Activated T-helper 17 cell treated with anti-CD3 and anti-CD28 coated beads, Interleukin-2, amount 50 U/mL, for 72 hours (primary cell): ENCODE data around the gene ARPC1B. TPM values are rescaled to one million over a fixed set of nuclear protein-coding genes. Genes with fewer than 3 reads are reported as not detected.

Experiments
- ATAC-seq: fragments of 150-1000 bp; cut with Tn5 transposase; replicated peaks from 2 replicates; pipeline ENCODE4 v1.10.0; 2021; ENCODE audit warnings: mild to moderate bottlenecking, moderate library complexity
- H3K27ac Mint-ChIP-seq: one replicate; pipeline ENCODE4 v1.8.0; 2022; ENCODE audit warnings: mixed read lengths
- H3K27me3 Mint-ChIP-seq: one replicate; pipeline ENCODE4 v1.8.0; 2022; ENCODE audit warnings: mixed read lengths
- H3K36me3 Mint-ChIP-seq: one replicate; pipeline ENCODE4 v1.8.0; 2022; ENCODE audit warnings: low read depth, mild to moderate bottlenecking, mixed read lengths
- H3K4me1 Mint-ChIP-seq: one replicate; pipeline ENCODE4 v1.8.0; 2022; ENCODE audit warnings: mixed read lengths
- H3K4me3 Mint-ChIP-seq: one replicate; pipeline ENCODE4 v1.8.0; 2022; ENCODE audit warnings: mild to moderate bottlenecking, mixed read lengths
- H3K9me3 Mint-ChIP-seq: one replicate; pipeline ENCODE4 v1.8.0; 2022; ENCODE audit warnings: mixed read lengths
- total RNA-seq, 2 donors: library from RNA; stranded (reverse); gene quantifications; one replicate each; pipeline ENCODE4 v1.2.3, GENCODE V29; 2022

Gene ARPC1B
- total RNA-seq, 2 donors from 2014 or later = 223 to 410 TPM

- H3K9me3 Mint-ChIP-seq = no peaks in the 10 kb centered on the region
- H3K4me3 Mint-ChIP-seq = peak overlapping the region; percentile 57
- no peak for ATAC-seq
- peaks cover 100% of the 10 kb centered on the region for H3K36me3 Mint-ChIP-seq
- no peak overlapping the region for H3K27ac Mint-ChIP-seq
- no peaks in the 10 kb centered on the region for H3K27me3 Mint-ChIP-seq
- no peaks in the 10 kb centered on the region for H3K4me1 Mint-ChIP-seq
These were observed 16.5 kb downstream of the ARPC1B start for GRCh38 chr7:99390941-99391602.

- H3K27me3 Mint-ChIP-seq = no peaks in the 10 kb centered on the region
- ATAC-seq = no peak
- peak overlapping the region; percentile 48 for H3K27ac Mint-ChIP-seq
- no peaks in the 10 kb centered on the region for H3K4me1 Mint-ChIP-seq
- H3K9me3 Mint-ChIP-seq = no peaks in the 10 kb centered on the region
- peak overlapping the region; percentile 57 for H3K4me3 Mint-ChIP-seq
- peaks cover 100% of the 10 kb centered on the region for H3K36me3 Mint-ChIP-seq
These were observed 17.5 kb downstream of the ARPC1B start for GRCh38 chr7:99392046-99392445.

GRCh38 chr7:99392659-99393354 lies 18.3 kb downstream of the ARPC1B start:
- Mint-ChIP-seq H3K4me3 (peak overlapping the region; percentile 57), H3K9me3 (no peaks in the 10 kb centered on the region), H3K27ac (peak overlapping the region; percentile 65), H3K27me3 (no peaks in the 10 kb centered on the region), H3K4me1 (peaks cover 2% of the 10 kb centered on the region), H3K36me3 (peaks cover 100% of the 10 kb centered on the region)
- ATAC-seq = peak; percentile 86

GRCh38 chr7:99393355-99394187 lies 19.0 kb downstream of the ARPC1B start:
- H3K9me3 Mint-ChIP-seq = no peaks in the 10 kb centered on the region
- H3K4me3 Mint-ChIP-seq = peak overlapping the region; percentile 57
- H3K4me1 Mint-ChIP-seq = peaks cover 9% of the 10 kb centered on the region
- peaks cover 100% of the 10 kb centered on the region for H3K36me3 Mint-ChIP-seq
- H3K27me3 Mint-ChIP-seq = no peaks in the 10 kb centered on the region
- no peak for ATAC-seq
- peak overlapping the region; percentile 65 for H3K27ac Mint-ChIP-seq

GRCh38 chr7:99394188-99394502 lies 19.6 kb downstream of the ARPC1B start:
- no peak for ATAC-seq
- no peaks in the 10 kb centered on the region for H3K9me3 Mint-ChIP-seq
- peaks cover 13% of the 10 kb centered on the region for H3K4me1 Mint-ChIP-seq
- peak overlapping the region; percentile 65 for H3K27ac Mint-ChIP-seq
- H3K4me3 Mint-ChIP-seq = peak overlapping the region; percentile 57
- H3K27me3 Mint-ChIP-seq = no peaks in the 10 kb centered on the region
- H3K36me3 Mint-ChIP-seq = peaks cover 100% of the 10 kb centered on the region

- no peak overlapping the region for H3K4me3 Mint-ChIP-seq
- H3K27me3 Mint-ChIP-seq = no peaks in the 10 kb centered on the region
- H3K4me1 Mint-ChIP-seq = peaks cover 14% of the 10 kb centered on the region
- ATAC-seq = no peak
- H3K9me3 Mint-ChIP-seq = no peaks in the 10 kb centered on the region
- H3K36me3 Mint-ChIP-seq = peaks cover 100% of the 10 kb centered on the region
- no peak overlapping the region for H3K27ac Mint-ChIP-seq
These were observed 21.2 kb downstream of the ARPC1B start for GRCh38 chr7:99395616-99396327.

GRCh38 chr7:99396418-99397296 lies 22.1 kb downstream of the ARPC1B start:
- Mint-ChIP-seq H3K27ac (peak overlapping the region; percentile 95), H3K9me3 (no peaks in the 10 kb centered on the region), H3K36me3 (peaks cover 100% of the 10 kb centered on the region), H3K4me3 (no peak overlapping the region), H3K4me1 (peaks cover 18% of the 10 kb centered on the region), H3K27me3 (no peaks in the 10 kb centered on the region)
- no peak for ATAC-seq

- H3K9me3 Mint-ChIP-seq = no peaks in the 10 kb centered on the region
- H3K27me3 Mint-ChIP-seq = no peaks in the 10 kb centered on the region
- H3K36me3 Mint-ChIP-seq = peaks cover 100% of the 10 kb centered on the region
- H3K4me3 Mint-ChIP-seq = no peak overlapping the region
- peaks cover 18% of the 10 kb centered on the region for H3K4me1 Mint-ChIP-seq
- ATAC-seq = no peak
- H3K27ac Mint-ChIP-seq = peak overlapping the region; percentile 95
These were observed 22.9 kb downstream of the ARPC1B start for GRCh38 chr7:99397297-99397983.

GRCh38 chr7:99398891-99399445 lies 24.4 kb downstream of the ARPC1B start:
- Mint-ChIP-seq H3K4me1 (peaks cover 26% of the 10 kb centered on the region), H3K27me3 (no peaks in the 10 kb centered on the region), H3K9me3 (no peaks in the 10 kb centered on the region), H3K4me3 (no peak overlapping the region), H3K27ac (peak overlapping the region; percentile 95), H3K36me3 (peaks cover 100% of the 10 kb centered on the region)
- ATAC-seq = peak; percentile 12

- H3K4me3 Mint-ChIP-seq = no peak overlapping the region
- ATAC-seq = no peak
- peak overlapping the region; percentile 95 for H3K27ac Mint-ChIP-seq
- no peaks in the 10 kb centered on the region for H3K9me3 Mint-ChIP-seq
- H3K36me3 Mint-ChIP-seq = peaks cover 100% of the 10 kb centered on the region
- H3K4me1 Mint-ChIP-seq = peaks cover 30% of the 10 kb centered on the region
- H3K27me3 Mint-ChIP-seq = no peaks in the 10 kb centered on the region
These were observed 25.1 kb downstream of the ARPC1B start for GRCh38 chr7:99399597-99399996.

GRCh38 chr7:99402854-99403253 lies 28.3 kb downstream of the ARPC1B start:
- Mint-ChIP-seq H3K9me3 (no peaks in the 10 kb centered on the region), H3K36me3 (peaks cover 90% of the 10 kb centered on the region), H3K4me1 (peaks cover 39% of the 10 kb centered on the region), H3K27ac (peak overlapping the region; percentile 31), H3K27me3 (no peaks in the 10 kb centered on the region), H3K4me3 (no peak overlapping the region)
- no peak for ATAC-seq

GRCh38 chr7:99403764-99404163 lies 29.2 kb downstream of the ARPC1B start:
- ATAC-seq = no peak
- peak overlapping the region; percentile 37 for H3K27ac Mint-ChIP-seq
- H3K27me3 Mint-ChIP-seq = no peaks in the 10 kb centered on the region
- H3K4me3 Mint-ChIP-seq = no peak overlapping the region
- peaks cover 90% of the 10 kb centered on the region for H3K36me3 Mint-ChIP-seq
- H3K9me3 Mint-ChIP-seq = no peaks in the 10 kb centered on the region
- H3K4me1 Mint-ChIP-seq = peaks cover 30% of the 10 kb centered on the region
